ENCODE results near the gene SOCS1.
"Not testable (repeated sequence)": the region's sequence is repeated elsewhere in the genome, so short reads cannot be mapped to it uniquely, and the experiment has no call there.

The SOCS1 gene

GRCh38 chr16:11255737-11256660, at the start of gene SOCS1:
Gene SOCS1 (minus strand): TSS chr16:11256204. CDS start chr16:11255478, 726 bp downstream.
- peak; percentile 88 to 91 for DNase-seq

- no peak for DNase-seq
These were observed 47.6 kb upstream of the SOCS1 start for GRCh38 chr16:11303405-11304138.

- no peak for DNase-seq
These were observed 47.0 kb upstream of the SOCS1 start for GRCh38 chr16:11302977-11303376.

- DNase-seq: no peak
These were observed 45.9 kb upstream of the SOCS1 start for GRCh38 chr16:11301645-11302501.

GRCh38 chr16:11300560-11300892, 44.5 kb upstream of the SOCS1 start:
- no peak for DNase-seq

GRCh38 chr16:11299865-11300559, 44.0 kb upstream of the SOCS1 start:
- DNase-seq: no peak

GRCh38 chr16:11298950-11299547, 43.0 kb upstream of the SOCS1 start:
- not testable (repeated sequence) for DNase-seq

GRCh38 chr16:11298143-11298900, 42.3 kb upstream of the SOCS1 start:
- no peak for DNase-seq

GRCh38 chr16:11297492-11298142, 41.6 kb upstream of the SOCS1 start:
- DNase-seq: peak; percentile 60 to 88

- DNase-seq: no peak
These were observed 40.9 kb upstream of the SOCS1 start for GRCh38 chr16:11296706-11297491.

- DNase-seq: no peak
These were observed 40.3 kb upstream of the SOCS1 start for GRCh38 chr16:11296351-11296705.

- DNase-seq: no peak
These were observed 39.7 kb upstream of the SOCS1 start for GRCh38 chr16:11295672-11296071.

- no peak for DNase-seq
These were observed 36.2 kb upstream of the SOCS1 start for GRCh38 chr16:11292076-11292748.

GRCh38 chr16:11291091-11291703, 35.2 kb upstream of the SOCS1 start:
- DNase-seq: no peak

- no peak for DNase-seq
These were observed 34.3 kb upstream of the SOCS1 start for GRCh38 chr16:11290102-11290893.

- not testable (repeated sequence) for DNase-seq
These were observed 33.7 kb upstream of the SOCS1 start for GRCh38 chr16:11289696-11290095.

GRCh38 chr16:11289202-11289601, 33.2 kb upstream of the SOCS1 start:
- no peak for DNase-seq

GRCh38 chr16:11285842-11286241, 29.8 kb upstream of the SOCS1 start:
- DNase-seq: no peak

Measured in CD4-positive, alpha-beta T cell treated with Interleukin-1 beta for 1 hour (primary cell).